HG02759 (cell line): ENCODE data around the gene PILRB.
"Not testable (repeated sequence)": the region's sequence is repeated elsewhere in the genome, so short reads cannot be mapped to it uniquely, and the experiment has no call there.

ENCODE experiments used
- ATAC-seq: cut with Tn5 transposase; IDR thresholded peaks from one replicate; pipeline ENCODE4 v1.9.1; 2021; ENCODE audit warnings: mild to moderate bottlenecking, moderate library complexity; ENCODE audit not compliant: unreplicated experiment

The PILRB gene

DNA sequence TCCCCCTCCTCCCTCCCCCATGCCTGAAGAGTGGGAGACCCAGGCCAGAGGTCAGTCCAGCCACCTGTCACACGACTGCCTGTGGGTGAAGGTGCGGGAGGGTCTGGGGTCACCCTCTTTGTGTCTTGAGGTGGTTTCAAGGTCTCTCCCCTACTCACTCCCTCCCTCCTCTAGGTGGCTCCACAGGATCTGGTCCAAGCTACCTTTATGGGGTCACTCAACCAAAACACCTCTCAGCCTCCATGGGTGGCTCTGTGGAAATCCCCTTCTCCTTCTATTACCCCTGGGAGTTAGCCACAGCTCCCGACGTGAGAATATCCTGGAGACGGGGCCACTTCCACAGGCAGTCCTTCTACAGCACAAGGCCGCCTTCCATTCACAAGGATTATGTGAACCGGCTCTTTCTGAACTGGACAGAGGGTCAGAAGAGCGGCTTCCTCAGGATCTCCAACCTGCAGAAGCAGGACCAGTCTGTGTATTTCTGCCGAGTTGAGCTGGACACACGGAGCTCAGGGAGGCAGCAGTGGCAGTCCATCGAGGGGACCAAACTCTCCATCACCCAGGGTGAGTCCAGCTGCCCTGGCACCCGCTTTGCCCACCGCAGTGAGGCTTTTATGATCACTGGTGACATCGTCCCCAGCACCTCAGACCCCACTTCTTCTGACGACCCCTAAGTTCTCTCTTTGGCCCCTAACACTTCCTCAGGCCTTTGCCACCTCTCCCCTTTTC is 16.1 kb downstream of the PILRB start:
- peak; percentile 39 for ATAC-seq

DNA sequence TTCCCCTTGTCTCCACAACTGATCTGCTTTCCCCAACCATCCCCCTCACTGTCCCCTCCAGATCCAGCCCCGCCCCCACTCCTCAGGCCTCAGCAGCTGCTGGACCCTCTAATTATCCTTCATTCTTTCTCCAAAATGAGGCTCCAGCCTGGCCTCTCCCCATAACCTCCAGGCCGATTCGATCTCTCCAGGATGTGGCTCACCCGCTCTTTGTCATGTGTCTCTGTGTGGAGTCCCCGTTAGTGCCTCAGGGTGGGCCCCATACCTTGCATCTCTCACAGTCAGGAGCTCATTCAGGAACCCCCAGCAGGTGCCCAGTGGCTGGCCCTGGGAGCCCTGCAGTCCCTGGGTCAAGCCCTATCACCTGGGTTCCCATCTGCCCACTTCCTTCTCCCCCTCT is 16.7 kb downstream of the PILRB start:
- ATAC-seq, result no peak

DNA sequence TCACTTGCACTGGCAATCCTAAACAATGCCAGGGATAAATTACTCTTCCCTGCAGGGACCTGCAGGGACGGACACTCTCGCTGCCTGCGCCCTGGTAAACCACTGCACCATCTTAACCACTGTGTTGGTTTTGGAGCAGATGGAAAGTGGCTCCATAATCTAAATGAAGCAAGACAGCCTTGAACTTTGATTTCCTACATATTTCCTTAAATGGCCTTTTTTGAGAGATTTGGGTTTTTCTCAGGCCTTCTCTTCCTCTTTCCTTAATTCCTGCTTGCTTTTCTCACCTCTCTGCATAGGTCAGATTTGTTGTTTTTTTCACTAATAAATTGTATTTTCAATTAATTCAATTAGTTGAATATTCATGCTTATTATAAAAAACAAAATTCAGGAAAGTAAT is 18.1 kb downstream of the PILRB start:
- no peak for ATAC-seq

DNA sequence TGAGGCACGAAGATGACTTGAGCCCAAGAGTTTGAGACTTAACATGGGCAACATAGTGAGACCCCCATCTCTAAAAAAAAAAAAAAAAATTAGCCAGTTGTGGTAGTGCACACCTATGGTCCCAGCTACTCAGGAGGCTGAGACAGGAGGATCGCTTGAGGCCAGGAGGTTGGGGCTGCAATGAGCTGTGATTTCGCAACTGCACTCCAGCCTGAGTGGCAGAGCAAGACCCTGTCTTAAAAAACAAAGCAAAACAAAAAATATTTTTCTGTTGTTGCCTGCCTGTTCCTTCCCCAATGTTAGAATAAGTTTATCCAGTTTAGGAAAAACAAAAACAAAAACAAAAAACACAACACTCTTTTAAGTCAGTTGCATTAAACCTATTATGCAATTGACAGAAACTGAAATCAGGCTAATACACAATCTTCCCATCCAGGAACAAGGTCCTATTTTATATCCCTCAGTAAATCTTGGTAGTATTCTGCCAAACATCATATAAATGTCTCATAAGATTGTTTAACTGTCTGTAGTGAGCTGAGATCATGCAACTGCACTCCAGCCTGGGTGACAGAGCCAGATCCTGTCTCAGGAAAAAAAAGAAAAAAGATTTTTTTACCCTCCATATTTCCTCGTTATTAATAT is 20.3 kb downstream of the PILRB start:
- ATAC-seq, result no peak

DNA sequence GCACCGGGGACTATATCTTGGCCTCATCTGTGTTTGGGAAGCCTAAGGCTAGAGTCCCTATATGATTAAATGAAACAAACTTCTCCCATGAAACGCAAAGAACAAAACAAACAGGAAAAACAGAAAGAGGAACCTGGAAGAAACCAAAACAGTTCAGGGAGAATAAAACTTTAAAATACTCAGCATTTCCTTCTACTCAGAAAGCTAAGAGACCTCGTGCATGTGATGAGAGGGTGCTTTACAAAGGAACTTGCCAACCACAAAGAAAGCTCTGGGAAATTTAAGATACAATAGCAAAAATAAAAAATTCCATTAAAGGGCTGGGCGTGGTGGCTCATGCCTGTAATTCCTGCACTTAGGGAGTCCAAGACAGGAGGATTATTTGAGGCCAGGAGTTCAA is 22.3 kb downstream of the PILRB start:
- ATAC-seq, result no peak

DNA sequence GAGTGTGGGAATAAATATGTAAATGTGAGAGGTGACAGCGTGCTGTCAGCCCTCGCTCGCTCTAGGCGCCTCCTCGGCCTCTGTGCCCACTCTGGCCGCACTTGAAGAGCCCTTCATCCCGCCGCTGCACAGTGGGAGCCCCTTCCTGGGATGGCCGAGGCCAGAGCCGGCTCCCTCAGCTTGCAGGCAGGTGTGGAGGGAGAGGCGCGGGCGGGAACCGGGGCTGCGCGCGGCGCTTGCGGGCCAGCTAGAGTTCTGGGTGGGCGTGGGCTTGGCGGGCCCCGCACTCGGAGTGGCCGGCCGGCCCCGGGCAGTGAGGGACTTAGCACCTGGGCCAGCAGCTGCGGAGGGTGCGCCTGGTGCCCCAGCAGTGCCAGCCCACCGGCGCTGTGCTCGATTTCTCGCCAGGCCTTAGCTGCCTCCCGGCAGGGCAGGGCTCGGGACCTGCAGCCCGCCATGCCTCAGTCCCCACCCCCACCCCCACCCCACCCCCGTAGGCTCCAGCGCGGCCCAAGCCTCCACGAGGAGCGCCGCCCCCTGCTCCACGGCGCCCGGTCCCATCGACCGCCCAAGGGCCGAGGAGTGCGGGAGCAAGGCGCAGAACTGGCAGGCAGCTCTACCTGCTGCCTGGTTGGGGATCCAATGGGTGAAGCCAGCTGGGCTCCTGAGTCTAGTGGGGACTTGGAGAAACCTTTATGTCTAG is 23.8 kb downstream of the PILRB start:
- not testable (repeated sequence) for ATAC-seq

DNA sequence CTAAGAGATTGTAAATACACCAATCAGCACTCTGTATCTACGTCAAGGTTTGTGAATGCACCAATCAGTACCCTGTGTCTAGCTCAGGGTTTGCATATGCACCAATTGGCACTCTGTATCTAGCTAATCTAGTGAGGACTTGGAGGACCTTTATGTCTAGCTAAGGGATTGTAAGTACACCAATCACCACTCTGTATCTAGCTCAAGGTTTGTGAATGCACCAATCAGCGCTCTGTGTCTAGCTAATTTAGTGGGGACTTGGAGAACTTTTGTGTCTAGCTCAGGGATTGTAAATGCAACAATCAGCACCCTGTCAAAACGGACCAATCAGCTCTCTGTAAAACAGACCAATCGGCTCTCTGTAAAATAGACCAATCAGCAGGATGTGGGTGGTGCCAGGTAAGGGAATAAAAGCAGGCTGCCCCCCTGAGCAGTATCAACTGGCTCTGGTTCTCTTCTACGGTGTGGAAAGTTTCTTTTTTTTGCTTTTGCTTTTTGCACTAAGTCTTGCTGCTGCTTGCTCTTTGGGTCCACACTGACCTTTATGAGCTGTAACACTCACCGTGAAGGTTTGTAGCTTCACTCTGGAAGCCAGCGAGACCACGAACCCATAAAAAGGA is 24.4 kb downstream of the PILRB start:
- not testable (repeated sequence) for ATAC-seq

DNA sequence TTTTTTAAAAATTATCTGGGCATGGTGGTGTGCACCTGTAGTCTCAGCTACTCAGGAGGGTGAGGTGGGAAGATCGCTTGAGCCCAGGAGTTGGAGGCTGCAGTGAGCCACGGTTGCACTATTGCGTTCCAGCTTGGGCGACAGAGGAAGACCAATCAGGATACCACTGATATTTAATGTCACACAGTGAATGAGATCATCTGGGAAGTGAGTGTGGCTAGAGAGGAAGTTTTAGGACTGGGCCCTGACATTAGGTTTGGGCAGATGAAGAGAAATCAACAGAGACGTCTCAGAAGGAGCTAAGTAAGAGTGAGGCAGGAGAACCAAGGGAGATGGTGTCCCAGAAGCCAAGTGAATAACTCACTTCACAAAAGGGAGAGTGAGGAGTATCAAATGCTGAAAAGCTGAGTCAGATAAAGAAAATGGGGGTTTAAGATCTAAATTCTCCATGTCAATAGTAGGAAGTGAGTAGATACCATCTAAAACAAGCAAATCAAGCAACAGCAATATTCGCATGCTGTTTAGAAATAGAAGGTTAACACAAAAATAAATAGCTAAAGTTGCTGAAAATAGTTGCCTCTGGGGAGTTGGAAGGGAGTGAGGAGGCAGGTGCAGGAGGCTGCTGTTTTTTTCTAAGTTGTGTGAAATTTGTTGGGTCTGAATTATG is 26.8 kb downstream of the PILRB start:
- ATAC-seq, result no peak

DNA sequence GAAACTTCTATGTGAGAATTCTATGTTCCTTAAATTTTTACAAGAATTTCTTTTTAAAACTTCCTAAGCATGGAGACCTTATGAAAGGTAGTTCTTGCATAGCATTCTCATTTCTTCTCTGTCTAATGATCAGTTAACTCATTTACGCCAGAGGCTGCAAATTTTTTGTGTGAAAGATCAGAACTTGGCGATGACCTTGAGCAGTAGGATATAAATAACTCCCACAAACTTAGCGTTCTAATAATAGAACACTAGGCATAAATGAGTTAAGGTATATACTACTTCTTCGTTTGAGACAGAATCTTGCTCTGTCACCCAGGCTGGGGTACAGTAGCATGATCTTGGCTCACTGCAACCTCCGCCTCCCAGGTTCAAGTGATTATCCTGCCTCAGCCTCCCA is 29.0 kb downstream of the PILRB start:
- no peak for ATAC-seq

DNA sequence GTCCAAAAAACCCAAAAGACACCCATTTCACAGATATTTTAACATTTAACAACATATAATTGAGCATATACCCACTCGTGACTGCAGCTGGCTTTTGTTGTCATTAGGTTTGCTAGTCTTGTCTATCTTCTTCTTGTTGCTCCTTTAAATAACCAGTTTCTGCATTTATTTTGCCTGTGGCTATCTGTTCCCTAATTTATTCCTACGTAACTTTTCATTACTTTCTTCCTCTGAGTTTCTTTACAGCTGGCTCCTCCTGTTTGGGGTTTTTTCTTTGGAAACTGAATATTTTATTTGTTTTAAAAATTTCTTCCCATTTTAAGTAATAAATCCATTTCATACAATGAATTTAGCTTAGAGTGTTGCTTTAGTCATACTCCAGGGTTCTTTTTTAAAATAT is 29.8 kb downstream of the PILRB start:
- no peak for ATAC-seq

DNA sequence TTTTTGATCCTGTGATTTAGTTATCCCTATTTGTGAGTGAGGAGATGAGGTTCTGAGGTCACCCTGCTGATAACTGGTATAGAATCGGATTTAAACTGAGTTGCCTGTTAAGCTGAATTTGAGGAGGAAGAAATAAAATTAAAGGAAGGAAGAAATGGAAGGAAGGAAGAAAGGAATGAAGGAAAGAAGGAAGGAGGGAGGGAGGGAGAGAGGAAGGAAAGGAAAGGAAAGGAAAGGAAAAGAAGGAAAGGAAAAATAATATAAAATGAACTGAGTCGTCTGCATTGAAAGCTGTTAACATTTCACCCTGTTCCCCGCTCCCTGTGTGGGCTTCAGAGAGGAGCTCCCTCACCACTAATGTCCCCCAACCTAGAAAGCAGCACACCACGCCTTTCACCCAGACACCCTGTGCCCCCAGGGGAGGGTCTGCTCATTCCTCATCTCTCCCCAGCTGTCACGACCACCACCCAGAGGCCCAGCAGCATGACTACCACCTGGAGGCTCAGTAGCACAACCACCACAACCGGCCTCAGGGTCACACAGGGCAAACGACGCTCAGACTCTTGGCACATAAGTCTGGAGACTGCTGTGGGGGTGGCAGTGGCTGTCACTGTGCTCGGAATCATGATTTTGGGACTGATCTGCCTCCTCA is 31.6 kb downstream of the PILRB start:
- no peak for ATAC-seq

DNA sequence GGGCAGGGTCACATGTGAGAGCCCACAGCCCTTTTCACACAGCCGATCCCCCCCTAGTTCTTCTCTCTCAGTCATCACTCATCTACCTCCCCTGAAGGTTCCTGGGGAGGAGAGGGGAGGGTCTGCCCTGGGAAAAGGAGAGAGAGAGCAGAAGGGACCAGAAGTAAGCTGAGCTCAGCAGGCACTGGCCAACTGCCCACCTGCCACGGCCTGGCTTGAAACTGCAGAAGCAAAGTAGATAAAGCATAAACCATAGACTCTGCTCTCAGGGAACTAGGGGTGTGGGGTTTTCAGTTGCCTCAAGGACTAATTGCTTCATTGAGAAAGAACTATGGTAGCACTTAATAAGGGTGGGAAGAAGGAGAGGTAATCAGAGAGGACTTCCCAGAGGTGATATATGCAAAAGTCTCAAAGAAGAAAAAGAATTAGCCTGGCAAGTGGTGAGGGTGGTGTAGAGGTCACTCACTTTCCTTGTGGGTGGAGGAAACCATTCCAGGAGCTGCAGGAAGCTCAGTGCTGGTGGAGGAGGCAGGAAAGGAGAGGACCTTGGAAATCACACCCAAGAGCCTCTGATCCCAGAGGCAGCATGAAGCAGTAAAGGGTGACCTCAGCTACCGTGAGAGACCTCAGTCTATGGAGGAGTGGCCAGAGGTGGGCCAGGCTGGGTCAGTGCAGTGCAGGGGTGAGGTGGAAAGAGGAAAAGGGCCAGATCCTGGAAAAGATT is 32.5 kb downstream of the PILRB start:
- ATAC-seq, result no peak

DNA sequence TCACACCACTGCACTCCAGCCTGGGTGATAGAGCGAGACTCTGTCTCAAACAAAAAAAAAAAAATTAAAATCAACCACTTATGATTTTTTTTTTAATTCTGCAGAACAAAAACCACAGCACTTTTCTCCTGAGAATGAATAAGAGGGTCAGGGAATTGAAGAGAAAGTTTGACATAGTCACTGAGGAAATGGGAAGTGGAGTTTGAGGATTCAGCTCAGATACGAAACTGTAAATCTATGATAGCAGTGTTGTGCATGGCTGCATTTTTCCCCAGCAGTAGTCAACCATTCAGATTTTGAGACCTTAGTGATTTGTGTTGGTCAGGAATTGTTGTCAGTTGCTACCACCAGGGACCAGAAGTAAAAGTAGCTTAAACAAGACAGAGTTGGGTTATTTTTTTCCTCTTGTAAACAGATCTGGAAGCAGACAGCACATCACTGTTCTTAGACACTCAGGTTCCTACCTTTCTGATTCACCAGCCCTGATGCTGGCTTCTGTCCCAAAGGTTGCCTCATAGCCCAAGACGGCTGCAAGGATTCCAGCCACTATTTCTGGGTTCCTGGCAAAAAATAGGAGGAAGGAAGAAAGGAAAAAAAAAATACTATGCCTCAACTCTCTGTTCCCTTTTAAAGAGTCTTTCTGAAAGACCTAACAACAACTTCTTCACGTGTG is 35.5 kb downstream of the PILRB start:
- ATAC-seq, result no peak

DNA sequence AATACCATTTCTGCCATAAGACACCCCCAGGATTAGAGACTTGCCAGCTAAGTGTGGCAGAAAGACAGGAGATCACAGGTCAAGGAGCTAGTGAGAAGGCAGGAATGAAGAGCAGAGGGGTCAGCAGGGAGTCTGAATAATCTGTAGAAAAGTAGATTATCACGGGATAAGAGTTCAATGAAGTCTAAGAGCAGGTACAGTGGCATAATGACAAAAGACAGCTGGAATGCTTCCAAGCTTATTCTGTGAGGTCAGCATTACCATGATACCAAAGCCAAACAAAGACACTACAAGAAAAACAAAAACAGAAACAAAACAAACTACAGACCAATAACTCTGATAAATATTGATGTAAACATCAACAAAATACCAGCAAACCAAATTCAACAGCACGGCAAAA is 36.2 kb downstream of the PILRB start:
- ATAC-seq, result no peak

DNA sequence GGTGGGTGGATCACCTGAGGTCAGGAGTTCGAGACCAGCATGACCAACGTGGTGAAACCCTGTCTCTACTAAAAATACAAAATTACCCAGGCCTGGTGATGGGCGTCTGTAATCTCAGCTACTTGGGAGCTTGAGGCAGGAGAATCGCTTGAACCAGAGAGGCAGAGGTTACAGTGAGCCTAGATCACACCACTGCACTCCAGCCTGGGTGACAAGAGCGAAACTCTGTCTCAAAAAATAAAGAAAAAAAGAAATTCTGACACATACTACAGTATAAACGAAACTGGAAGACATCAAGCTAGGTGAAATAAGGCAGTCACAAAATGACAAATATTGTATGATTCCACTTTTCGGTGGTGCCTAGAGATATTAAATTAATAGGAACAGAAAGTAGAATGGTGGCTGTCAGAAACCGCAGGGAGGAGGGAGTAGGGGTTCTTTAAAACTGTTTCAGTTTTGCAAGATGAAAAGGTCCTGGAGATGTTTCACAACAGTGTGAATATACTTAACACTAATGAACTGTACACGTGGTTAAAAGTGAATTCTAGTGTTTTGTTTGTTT is 38.6 kb downstream of the PILRB start:
- ATAC-seq, result peak; percentile 93

DNA sequence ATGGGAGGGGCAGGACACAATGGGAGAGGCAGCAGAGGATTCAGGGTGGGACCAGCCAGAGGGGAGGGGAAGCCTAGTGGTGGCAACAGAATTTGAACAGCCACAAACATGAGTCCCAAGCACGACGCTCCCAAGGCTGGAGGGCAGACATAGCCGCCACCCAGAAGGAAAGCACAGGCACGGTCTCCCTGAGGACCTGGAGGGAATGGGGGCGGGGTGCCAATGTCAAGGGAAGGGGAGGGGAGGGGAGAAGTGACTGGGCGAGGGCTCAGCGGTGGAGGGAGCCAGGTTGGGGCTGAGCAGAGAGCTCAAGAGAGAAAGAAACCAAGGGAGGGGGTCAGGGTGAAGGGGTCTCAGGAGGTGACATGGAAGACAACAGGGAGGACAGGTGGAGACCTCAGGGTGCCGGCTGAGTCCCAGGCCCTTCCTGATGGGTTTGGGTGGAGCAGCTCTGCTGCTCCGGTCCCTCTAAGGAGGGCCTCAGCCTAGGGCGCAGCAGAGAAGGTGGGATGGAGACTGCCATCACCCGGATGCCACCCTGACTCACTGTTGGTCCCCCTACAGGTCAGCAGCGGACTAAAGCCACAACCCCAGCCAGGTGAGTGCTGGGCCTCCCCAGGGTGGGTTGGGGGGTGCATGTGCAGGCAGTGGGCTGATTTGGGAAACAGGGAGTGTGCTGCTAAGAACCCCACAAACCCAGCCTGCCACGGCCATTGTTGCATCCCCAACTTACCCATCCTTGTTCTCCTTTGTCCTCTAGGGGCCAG is 39.6 kb downstream of the PILRB start:
- no peak for ATAC-seq

DNA sequence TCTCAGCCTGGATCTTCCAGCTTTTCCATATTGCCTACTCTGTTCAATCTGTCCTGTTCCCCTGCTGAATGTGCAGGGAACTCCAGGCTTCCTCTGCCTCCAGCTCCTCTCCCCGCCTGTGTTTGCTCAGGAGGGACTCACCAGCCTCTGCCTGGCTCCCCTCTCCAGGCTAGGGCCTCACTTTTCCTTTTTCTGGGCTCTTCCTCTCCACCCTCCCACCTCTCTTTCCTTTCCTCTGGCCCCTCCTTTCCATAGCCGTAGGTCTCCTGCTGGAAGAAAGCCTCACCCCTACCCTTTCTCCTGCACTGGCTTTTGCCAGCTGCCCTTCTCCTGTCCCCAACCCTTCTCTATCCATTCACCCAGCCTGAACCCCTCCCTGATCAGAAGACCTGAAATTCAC is 40.3 kb downstream of the PILRB start:
- no peak for ATAC-seq

DNA sequence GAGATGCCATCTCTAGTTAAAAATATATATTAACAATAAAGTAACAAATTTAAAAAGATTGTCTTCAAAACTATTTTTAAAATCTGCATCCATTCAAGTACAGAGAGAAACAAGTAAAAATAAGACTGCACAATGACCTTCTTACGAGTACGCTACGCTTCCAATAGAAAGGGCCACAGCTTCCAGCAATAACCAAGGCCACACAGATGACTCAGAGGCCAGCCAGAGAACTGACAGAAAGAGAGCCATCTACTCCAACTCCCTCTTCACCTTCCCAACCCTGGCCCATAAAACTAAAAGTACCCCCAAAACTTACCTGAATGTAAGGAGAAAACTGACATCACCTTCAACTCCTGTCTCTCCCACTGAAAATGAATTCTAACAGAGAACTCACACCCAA is 42.1 kb downstream of the PILRB start:
- ATAC-seq, result no peak
